IgD-negative memory B cell (primary cell): Measurements from ENCODE around the gene LDLRAD3. TPM values are rescaled to one million over a fixed set of nuclear protein-coding genes. Genes with fewer than 3 reads are reported as not detected.

Experiments
- H3K27ac Mint-ChIP-seq, 3 donors: one replicate each; pipeline ENCODE4 v1.8.0; 2020 to 2022; ENCODE audit warnings: mild to moderate bottlenecking in 3 of 3, mixed read lengths in 3 of 3, moderate library complexity in 1 of 3
- H3K27me3 Mint-ChIP-seq: one replicate; pipeline ENCODE4 v1.8.0; 2021; ENCODE audit warnings: mixed read lengths
- H3K36me3 Mint-ChIP-seq: one replicate; pipeline ENCODE4 v1.8.0; 2020; ENCODE audit warnings: mild to moderate bottlenecking, mixed read lengths
- H3K4me1 Mint-ChIP-seq, 3 donors: one replicate each; pipeline ENCODE4 v1.8.0; 2020 to 2022; ENCODE audit warnings: mixed read lengths in 3 of 3, mild to moderate bottlenecking in 1 of 3
- H3K4me3 Mint-ChIP-seq, 4 donors: one replicate each; pipeline ENCODE4 v1.8.0; 2020 to 2022; ENCODE audit warnings: mild to moderate bottlenecking in 4 of 4, mixed read lengths in 4 of 4, moderate library complexity in 3 of 4
- H3K9me3 Mint-ChIP-seq, 3 donors: one replicate each; pipeline ENCODE4 v1.8.0; 2020 to 2021; ENCODE audit warnings: mixed read lengths in 3 of 3, mild to moderate bottlenecking in 1 of 3
- polyA plus RNA-seq: library from polyadenylated mRNA; unstranded; fragments of 300-500 nt; fragmentation: Illumina TruSeq; gene quantifications from one replicate; pipeline ENCODE4 v1.2.3, GENCODE V29; 2021

The LDLRAD3 gene
- polyA plus RNA-seq, 1 donor from 2014 or later: not detected

DNA sequence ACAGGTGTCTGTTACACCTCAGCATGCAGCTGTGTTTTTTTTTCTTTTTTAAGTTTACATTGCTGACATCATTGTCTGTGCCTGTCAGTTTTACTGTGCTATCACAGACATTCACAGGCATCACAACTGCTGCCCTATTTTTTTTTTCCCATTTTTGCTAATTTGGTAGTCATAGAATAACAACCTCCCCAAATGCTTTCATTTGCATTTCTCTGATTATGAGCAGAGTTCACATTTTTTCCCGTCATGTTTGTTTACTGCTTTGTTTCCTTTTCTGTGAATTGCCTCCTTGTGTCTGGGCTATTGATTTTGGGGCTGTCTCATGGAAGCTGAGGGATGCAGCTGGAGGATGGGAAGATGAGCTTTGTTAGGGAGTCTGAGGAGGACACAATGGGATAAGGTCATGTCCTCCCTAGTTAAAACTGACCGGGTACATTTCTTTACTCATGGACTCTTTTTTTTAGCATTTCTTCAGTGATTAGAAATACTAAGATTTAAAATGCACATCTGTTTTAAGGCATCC, 155.1 kb downstream of the LDLRAD3 start:
- Mint-ChIP-seq H3K27me3 (peaks cover 8% of the 10 kb centered on the region), H3K36me3 (no peaks in the 10 kb centered on the region), H3K9me3 (peaks cover 0 to 6% (median 0%) of the 10 kb centered on the region in 3 donors), H3K4me3 (no peak overlapping the region), H3K4me1 (no peaks in the 10 kb centered on the region), H3K27ac (no peak overlapping the region)

GRCh38 chr11:36101466-36101865, 157.6 kb downstream of the LDLRAD3 start:
- Mint-ChIP-seq H3K36me3 (no peaks in the 10 kb centered on the region), H3K4me1 (no peaks in the 10 kb centered on the region), H3K4me3 (no peak overlapping the region), H3K27ac (no peak overlapping the region), H3K9me3 (peaks cover 0 to 2% (median 0%) of the 10 kb centered on the region in 3 donors), H3K27me3 (peaks cover 4% of the 10 kb centered on the region)

- no peak overlapping the region for H3K27ac Mint-ChIP-seq
- peaks cover 0 to 2% (median 0%) of the 10 kb centered on the region in 3 donors for H3K9me3 Mint-ChIP-seq
- H3K27me3 Mint-ChIP-seq: peaks cover 2% of the 10 kb centered on the region
- H3K4me3 Mint-ChIP-seq: no peak overlapping the region
- no peaks in the 10 kb centered on the region for H3K4me1 Mint-ChIP-seq
- no peaks in the 10 kb centered on the region for H3K36me3 Mint-ChIP-seq
Measured at GRCh38 chr11:36102868-36103267, 159.0 kb downstream of the LDLRAD3 start.

GRCh38 chr11:36103933-36104530, 160.2 kb downstream of the LDLRAD3 start:
- no peaks in the 10 kb centered on the region for H3K4me1 Mint-ChIP-seq
- peaks cover 0 to 2% (median 0%) of the 10 kb centered on the region in 3 donors for H3K9me3 Mint-ChIP-seq
- H3K27ac Mint-ChIP-seq: no peak overlapping the region

DNA sequence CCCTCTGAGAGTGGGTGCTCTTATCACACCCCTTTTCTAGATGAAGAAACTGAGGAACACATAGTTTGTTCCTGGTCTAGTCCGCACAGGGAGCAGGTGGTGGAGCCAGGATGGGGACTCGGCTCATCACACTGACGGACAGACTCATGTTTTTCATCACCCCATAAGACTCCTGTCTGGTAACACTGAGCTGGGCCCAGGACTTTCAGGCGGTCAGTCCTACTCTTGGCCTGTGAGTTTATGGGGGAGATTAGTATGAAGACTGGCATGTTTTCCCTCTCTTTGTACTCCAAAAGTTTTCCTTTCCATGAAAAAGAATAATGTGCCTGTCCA, 160.8 kb downstream of the LDLRAD3 start:
- H3K4me3 Mint-ChIP-seq: no peak overlapping the region
- no peaks in the 10 kb centered on the region for H3K36me3 Mint-ChIP-seq
- peaks cover 0 to 2% (median 0%) of the 10 kb centered on the region in 3 donors for H3K9me3 Mint-ChIP-seq
- H3K27me3 Mint-ChIP-seq: peaks cover 2% of the 10 kb centered on the region
- no peaks in the 10 kb centered on the region for H3K4me1 Mint-ChIP-seq
- no peak overlapping the region for H3K27ac Mint-ChIP-seq

More at GRCh38 chr11:36103933-36104530, 160.2 kb downstream of the LDLRAD3 start:
- H3K4me3 Mint-ChIP-seq: no peak overlapping the region
- peaks cover 2% of the 10 kb centered on the region for H3K27me3 Mint-ChIP-seq
- H3K36me3 Mint-ChIP-seq: no peaks in the 10 kb centered on the region

- Mint-ChIP-seq H3K36me3 (no peaks in the 10 kb centered on the region), H3K27ac (no peak overlapping the region), H3K4me3 (no peak overlapping the region), H3K9me3 (peaks cover 0 to 2% (median 1%) of the 10 kb centered on the region in 3 donors), H3K27me3 (peaks cover 2% of the 10 kb centered on the region), H3K4me1 (no peaks in the 10 kb centered on the region)
Measured at GRCh38 chr11:36105743-36106581, 162.1 kb downstream of the LDLRAD3 start.

GRCh38 chr11:36107547-36107946, 163.7 kb downstream of the LDLRAD3 start:
- no peaks in the 10 kb centered on the region for H3K4me1 Mint-ChIP-seq
- no peak overlapping the region for H3K4me3 Mint-ChIP-seq
- peaks cover 0 to 2% (median 1%) of the 10 kb centered on the region in 3 donors for H3K9me3 Mint-ChIP-seq
- no peaks in the 10 kb centered on the region for H3K36me3 Mint-ChIP-seq
- peaks cover 2% of the 10 kb centered on the region for H3K27me3 Mint-ChIP-seq
- no peak overlapping the region for H3K27ac Mint-ChIP-seq

DNA sequence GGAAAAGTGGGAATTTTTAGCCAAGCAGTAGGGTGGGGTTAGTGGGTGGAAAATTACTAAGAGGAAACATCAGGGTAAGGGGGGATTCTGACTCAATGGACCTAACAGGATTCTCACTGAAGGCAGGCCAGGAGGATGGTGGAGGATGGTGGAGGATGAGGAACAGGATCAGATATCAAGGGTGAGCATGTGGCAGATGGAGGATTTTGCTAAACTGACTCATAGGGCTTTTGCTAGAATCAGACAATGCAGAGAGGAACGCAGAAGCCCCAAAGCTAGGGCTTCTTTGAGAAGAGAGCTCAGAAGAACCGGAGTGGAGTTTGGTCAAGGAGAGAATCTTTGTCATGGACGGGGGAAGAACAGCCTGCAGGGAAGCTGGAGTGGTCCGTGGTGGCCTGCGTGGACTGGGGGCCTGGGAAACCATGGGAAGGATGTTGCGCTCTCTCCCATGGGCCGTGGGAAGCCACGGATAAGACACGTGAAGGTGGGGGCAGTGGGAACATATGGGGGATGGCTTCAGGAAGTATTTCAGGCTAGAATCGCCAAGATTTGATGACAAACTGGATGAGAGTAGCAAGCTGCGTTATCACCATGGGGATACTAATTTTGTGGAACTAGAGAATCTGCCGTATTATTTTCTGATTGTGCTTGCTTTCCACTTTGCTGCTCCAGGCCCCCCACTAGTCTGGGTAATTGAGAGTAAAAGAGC, 165.2 kb downstream of the LDLRAD3 start:
- Mint-ChIP-seq H3K4me3 (no peak overlapping the region), H3K27ac (no peak overlapping the region), H3K9me3 (peaks cover 1 to 4% (median 2%) of the 10 kb centered on the region in 3 donors), H3K27me3 (peaks cover 2% of the 10 kb centered on the region), H3K36me3 (no peaks in the 10 kb centered on the region), H3K4me1 (no peaks in the 10 kb centered on the region)

- H3K9me3 Mint-ChIP-seq: peaks cover 1 to 4% (median 3%) of the 10 kb centered on the region in 3 donors
- H3K36me3 Mint-ChIP-seq: no peaks in the 10 kb centered on the region
- no peak overlapping the region for H3K27ac Mint-ChIP-seq
- H3K27me3 Mint-ChIP-seq: peaks cover 2% of the 10 kb centered on the region
- H3K4me1 Mint-ChIP-seq: no peaks in the 10 kb centered on the region
- H3K4me3 Mint-ChIP-seq: no peak overlapping the region
Measured at GRCh38 chr11:36109590-36109849, 165.7 kb downstream of the LDLRAD3 start.

DNA sequence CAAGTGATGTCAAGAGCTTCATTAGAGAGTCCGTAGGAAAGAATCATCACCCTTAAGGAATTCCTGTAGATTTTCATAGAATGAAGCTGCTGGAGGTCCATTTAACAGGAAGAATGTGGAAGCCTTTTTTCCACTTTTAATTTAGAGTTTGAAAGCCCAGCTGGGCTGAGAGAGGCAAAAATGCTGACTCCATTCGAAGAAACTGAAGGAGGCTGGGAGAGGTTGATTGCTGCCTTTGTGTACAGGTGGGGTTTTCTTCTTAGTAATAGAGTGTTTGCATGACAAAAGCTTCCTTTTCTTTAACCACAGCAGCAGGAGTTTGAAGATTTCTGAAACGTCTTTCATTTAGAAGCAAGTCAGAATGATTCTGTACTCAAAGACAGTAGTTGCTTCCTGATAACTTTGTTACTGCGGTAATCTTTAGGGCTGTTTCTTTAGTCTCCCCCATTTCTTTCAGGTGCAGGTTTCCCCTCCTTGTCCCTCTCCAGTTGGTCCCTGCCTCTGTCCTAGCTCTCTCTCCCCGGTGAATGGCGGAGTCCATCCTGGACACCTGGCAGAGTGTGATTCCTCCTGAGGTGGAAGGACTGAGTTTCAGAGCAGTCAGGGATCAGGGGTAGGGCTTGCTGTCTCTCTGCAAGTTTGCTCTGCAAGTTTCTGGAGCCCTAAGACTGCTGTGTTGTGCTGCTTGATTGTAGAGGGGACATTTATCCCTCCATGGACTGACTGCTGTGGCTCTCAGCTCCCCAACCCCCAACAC, 166.2 kb downstream of the LDLRAD3 start:
- H3K27me3 Mint-ChIP-seq: peaks cover 2% of the 10 kb centered on the region
- peaks cover 4 to 6% (median 5%) of the 10 kb centered on the region in 3 donors for H3K9me3 Mint-ChIP-seq
- H3K4me1 Mint-ChIP-seq: no peaks in the 10 kb centered on the region
- no peaks in the 10 kb centered on the region for H3K36me3 Mint-ChIP-seq
- no peak overlapping the region for H3K4me3 Mint-ChIP-seq
- H3K27ac Mint-ChIP-seq: no peak overlapping the region

DNA sequence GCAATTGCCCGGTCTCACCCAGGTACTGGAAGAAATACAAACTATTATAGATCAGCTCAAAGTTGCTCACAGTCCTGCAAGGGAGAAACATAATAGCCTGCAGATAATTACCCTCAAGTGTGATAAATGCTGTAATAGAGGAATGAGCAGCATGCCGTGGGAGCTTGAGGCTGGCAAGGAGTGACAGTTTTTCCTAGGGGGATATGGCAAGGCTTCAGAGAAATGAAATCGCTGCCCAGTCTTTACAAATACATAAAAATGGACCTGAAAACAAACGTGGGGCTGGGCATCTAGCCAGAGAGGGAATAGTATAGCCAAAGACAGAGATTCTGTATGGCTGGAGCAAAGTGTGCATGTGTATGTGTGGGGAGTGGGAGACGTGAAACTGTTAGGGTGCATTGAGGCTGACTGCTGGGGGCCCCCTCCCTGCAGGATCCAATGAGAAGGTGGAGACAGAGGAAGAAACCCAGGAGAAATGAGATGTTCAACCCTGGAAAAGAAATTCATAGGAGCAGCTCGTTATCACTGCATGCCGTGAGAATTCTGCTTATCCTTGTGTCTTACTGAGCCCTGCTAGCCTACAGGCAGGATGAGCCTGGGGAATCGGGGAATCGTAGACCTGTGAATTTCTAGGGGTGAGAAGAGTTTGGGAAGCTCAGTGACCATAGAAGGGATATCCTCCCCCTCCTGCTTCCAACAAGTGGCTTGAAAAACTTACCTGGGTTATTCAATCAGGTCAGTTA, 167.0 kb downstream of the LDLRAD3 start:
- H3K4me1 Mint-ChIP-seq: no peaks in the 10 kb centered on the region
- peaks cover 2% of the 10 kb centered on the region for H3K27me3 Mint-ChIP-seq
- no peak overlapping the region for H3K27ac Mint-ChIP-seq
- no peak overlapping the region for H3K4me3 Mint-ChIP-seq
- peaks cover 4 to 6% (median 5%) of the 10 kb centered on the region in 3 donors for H3K9me3 Mint-ChIP-seq
- H3K36me3 Mint-ChIP-seq: no peaks in the 10 kb centered on the region

- H3K27me3 Mint-ChIP-seq: no peaks in the 10 kb centered on the region
- no peaks in the 10 kb centered on the region for H3K4me1 Mint-ChIP-seq
- peaks cover 4 to 6% (median 5%) of the 10 kb centered on the region in 3 donors for H3K9me3 Mint-ChIP-seq
- no peaks in the 10 kb centered on the region for H3K36me3 Mint-ChIP-seq
- no peak overlapping the region for H3K27ac Mint-ChIP-seq
- H3K4me3 Mint-ChIP-seq: peak overlapping the region in 1 of 4 donors; percentile 39
Measured at GRCh38 chr11:36114095-36114494, 170.2 kb downstream of the LDLRAD3 start.

- peaks cover 4 to 6% (median 5%) of the 10 kb centered on the region in 3 donors for H3K9me3 Mint-ChIP-seq
- no peaks in the 10 kb centered on the region for H3K36me3 Mint-ChIP-seq
- H3K4me1 Mint-ChIP-seq: no peaks in the 10 kb centered on the region
- no peak overlapping the region for H3K27ac Mint-ChIP-seq
- no peaks in the 10 kb centered on the region for H3K27me3 Mint-ChIP-seq
- no peak overlapping the region for H3K4me3 Mint-ChIP-seq
Measured at GRCh38 chr11:36115378-36115801, 171.5 kb downstream of the LDLRAD3 start.

DNA sequence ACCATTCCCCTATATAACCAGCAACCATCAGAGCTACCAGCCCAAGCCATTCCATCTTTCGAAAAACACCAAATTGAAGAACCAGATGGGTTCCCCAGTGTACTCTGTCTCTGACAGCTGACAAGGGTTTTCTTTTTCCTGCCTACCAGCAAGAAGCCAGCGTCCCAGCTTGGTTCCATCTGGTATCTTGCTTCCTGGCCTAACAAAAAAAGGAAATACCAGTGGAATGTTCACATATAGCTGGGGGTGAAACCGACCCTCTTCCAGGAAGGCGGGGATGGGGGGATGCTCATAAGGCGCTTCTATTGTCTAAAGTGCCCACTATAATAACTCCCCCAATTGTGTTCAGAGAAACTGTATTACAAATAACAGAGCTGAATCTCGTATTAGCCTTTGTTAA, 172.3 kb downstream of the LDLRAD3 start:
- Mint-ChIP-seq H3K4me1 (no peaks in the 10 kb centered on the region), H3K4me3 (no peak overlapping the region), H3K27me3 (no peaks in the 10 kb centered on the region), H3K27ac (no peak overlapping the region), H3K9me3 (peaks cover 4 to 5% (median 5%) of the 10 kb centered on the region in 3 donors), H3K36me3 (no peaks in the 10 kb centered on the region)
